Left ventricle myocardium inferior (tissue), 1 donor: ENCODE results near the gene BNIP2. TPM values are rescaled to one million over a fixed set of nuclear protein-coding genes. Genes with fewer than 3 reads are reported as not detected.
"Not testable (repeated sequence)": the region's sequence is repeated elsewhere in the genome, so short reads cannot be mapped to it uniquely, and the experiment has no call there.

Source experiments
- DNase-seq: peaks from one replicate; pipeline ENCODE4 v3.0.0-alpha.2; 2020
- H3K27ac ChIP-seq: fragments of 200-600 bp; replicated peaks from 2 replicates; pipeline ENCODE4 v1.8.0; 2021
- H3K27me3 ChIP-seq: fragments of 200-600 bp; 2 replicates; pipeline ENCODE4 v1.8.0; 2021; ENCODE audit warnings: low read depth
- H3K36me3 ChIP-seq: fragments of 200-600 bp; 2 replicates; pipeline ENCODE4 v1.8.0; 2021
- H3K4me1 ChIP-seq: fragments of 200-600 bp; 2 replicates; pipeline ENCODE4 v1.8.0; 2021
- H3K4me3 ChIP-seq: fragments of 200-600 bp; 2 replicates; pipeline ENCODE4 v1.8.0; 2021; ENCODE audit warnings: mild to moderate bottlenecking, moderate library complexity
- H3K9me3 ChIP-seq: fragments of 200-600 bp; replicated peaks from 2 replicates; pipeline ENCODE4 v1.8.0; 2021
- intact Hi-C: fragments of 100-400 bp; cut with micrococcal nuclease; formaldehyde crosslinking; loops from one replicate; pipeline ENCODE4 v1.11.0; 2022
- total RNA-seq: library from RNA; stranded (reverse); fragmentation: NEBNext Ultra II Directional; extraction: Animal tissue kit (Norgen Biotek cat#: 25700); gene quantifications from one replicate; pipeline ENCODE4 v1.2.1, GENCODE V29; 2021
- TF ChIP-seq, protein P1 (sequence below): fragments of 200-600 bp; IDR thresholded peaks from 2 replicates; pipeline ENCODE4 v1.8.0; 2021; ENCODE audit warnings: antibody characterized with exemption, mild to moderate bottlenecking, borderline replicate concordance
- donor health status: DM: no; HTN: yes; CAD: no; lungs with severe emphysema.

BNIP2 gene
- total RNA-seq, 1 donor from 2014 or later: 78.0 TPM

DNA sequence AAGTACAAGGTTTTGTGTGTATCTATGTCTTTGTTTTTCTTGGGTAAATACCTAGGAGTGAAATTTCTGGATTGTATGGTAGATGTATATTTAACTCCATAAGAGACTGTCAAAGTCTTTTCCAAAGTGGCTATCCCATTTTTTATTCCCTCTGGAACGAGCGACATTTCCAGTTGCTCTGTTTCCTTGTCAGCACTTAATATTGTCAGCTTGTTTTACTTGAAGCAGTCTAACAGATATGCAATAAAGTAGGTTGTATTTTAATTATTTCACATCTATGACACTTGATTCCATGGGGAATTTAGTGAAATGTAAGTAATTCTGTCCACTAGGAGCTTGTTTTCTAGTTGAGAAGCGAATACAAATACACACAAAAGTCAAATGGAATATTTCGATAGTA, 18.5 kb upstream of the BNIP2 start:
- intact Hi-C loops: no loop called here

DNA sequence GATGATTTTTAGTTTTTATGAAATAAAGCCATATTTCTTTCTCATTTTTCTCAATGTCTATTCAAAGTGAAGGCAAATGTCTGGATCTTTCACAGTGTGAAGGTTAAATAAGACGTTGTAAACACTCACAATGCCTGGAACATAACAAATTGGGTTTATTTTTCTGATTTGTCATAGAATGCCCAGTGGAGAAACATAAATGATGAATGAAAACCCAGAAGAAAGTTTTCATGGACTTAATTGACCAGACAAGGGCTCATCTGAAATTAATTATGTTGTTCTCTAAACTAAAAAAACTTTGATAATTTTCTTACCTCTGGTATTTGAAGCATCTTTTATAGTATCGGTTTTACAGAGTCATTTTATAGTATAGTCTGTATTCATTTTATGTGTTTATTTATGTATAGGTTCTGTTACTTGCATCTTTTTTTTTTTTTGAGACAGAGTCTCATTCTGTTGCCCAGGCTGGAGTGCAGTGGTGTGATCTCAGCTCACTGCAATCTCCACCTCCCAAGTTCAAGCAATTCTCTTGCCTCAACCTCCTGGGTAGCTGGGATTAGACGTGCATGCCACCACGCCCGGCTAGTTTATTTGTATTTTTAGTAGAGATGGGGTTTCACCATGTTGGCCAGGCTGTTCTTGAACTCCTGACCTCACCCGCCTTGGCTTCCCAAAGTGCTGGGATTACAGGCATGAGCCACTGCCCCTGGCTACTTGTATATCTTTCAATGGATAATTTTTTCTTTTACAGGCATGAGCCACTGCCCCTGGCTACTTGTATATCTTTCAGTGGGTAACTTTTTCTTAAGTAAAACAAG, 15.1 kb upstream of the BNIP2 start:
- DNase-seq: no peak
- Histone ChIP-seq H3K27me3 (peaks cover 13% of the 10 kb centered on the region), H3K4me1 (no peaks in the 10 kb centered on the region), H3K9me3 (peaks cover 13% of the 10 kb centered on the region), H3K27ac (no peak overlapping the region), H3K36me3 (no peaks in the 10 kb centered on the region), H3K4me3 (no peak overlapping the region)
- TF ChIP-seq, protein P1, sequence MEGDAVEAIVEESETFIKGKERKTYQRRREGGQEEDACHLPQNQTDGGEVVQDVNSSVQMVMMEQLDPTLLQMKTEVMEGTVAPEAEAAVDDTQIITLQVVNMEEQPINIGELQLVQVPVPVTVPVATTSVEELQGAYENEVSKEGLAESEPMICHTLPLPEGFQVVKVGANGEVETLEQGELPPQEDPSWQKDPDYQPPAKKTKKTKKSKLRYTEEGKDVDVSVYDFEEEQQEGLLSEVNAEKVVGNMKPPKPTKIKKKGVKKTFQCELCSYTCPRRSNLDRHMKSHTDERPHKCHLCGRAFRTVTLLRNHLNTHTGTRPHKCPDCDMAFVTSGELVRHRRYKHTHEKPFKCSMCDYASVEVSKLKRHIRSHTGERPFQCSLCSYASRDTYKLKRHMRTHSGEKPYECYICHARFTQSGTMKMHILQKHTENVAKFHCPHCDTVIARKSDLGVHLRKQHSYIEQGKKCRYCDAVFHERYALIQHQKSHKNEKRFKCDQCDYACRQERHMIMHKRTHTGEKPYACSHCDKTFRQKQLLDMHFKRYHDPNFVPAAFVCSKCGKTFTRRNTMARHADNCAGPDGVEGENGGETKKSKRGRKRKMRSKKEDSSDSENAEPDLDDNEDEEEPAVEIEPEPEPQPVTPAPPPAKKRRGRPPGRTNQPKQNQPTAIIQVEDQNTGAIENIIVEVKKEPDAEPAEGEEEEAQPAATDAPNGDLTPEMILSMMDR: no peak
- intact Hi-C loops: no loop called here

More for the DNA sequence above, 18.5 kb upstream of the BNIP2 start:
- TF ChIP-seq, protein P1: no peak
- Histone ChIP-seq H3K4me1 (no peaks in the 10 kb centered on the region), H3K27me3 (peaks cover 6% of the 10 kb centered on the region), H3K9me3 (peaks cover 13% of the 10 kb centered on the region), H3K27ac (no peak overlapping the region), H3K4me3 (no peak overlapping the region), H3K36me3 (no peaks in the 10 kb centered on the region)
- no peak for DNase-seq

DNA sequence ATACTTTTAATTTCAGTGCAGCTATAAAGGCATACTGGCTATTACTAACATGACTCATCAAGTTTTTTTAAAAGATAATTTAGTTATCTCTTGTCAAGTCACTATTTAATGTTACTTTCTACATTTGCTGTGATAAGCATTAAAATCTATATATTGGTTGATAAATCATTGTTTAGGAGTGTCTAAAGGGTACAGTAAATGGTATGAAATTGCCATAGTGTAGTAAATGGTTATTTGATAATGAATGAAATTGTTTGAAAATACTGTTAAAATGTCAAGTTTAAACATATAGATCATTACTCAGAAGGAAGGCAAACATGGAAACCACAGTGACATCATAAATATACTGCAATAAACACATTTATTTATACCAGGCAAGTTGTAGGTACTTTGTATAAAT, 13.2 kb upstream of the BNIP2 start:
- intact Hi-C loops: no loop called here

DNA sequence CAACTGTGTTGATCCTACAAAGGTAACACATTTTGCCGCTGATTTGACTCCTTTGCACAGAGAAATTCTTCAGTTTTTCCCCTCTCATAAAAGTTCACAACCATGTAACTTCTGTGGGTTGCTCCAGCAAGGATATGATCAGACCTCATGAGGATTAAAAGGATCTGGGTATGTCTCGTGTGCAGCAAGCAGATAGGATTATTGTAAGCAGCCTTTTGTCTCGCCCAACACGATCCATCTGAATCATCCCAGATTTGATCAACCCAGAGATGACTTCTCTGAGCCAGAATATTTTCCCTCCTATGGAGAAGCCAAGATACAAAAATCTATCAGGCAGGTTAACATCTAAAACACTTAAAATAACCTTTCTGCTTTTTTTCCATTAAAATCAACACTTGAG, 12.8 kb upstream of the BNIP2 start:
- TF ChIP-seq, protein P1: no peak
- no peak for DNase-seq
- peaks cover under 1% of the 10 kb centered on the region for H3K9me3 ChIP-seq
- no peaks in the 10 kb centered on the region for H3K4me1 ChIP-seq
- intact Hi-C loops: no loop called here
- H3K4me3 ChIP-seq: no peak overlapping the region
- no peak overlapping the region for H3K27ac ChIP-seq
- no peaks in the 10 kb centered on the region for H3K36me3 ChIP-seq
- peaks cover 13% of the 10 kb centered on the region for H3K27me3 ChIP-seq

More for the DNA sequence above, 13.2 kb upstream of the BNIP2 start:
- Histone ChIP-seq H3K27me3 (peaks cover 13% of the 10 kb centered on the region), H3K4me1 (no peaks in the 10 kb centered on the region), H3K27ac (no peak overlapping the region), H3K9me3 (peaks cover 5% of the 10 kb centered on the region), H3K4me3 (no peak overlapping the region), H3K36me3 (no peaks in the 10 kb centered on the region)
- no peak for DNase-seq
- TF ChIP-seq, protein P1: no peak

DNA sequence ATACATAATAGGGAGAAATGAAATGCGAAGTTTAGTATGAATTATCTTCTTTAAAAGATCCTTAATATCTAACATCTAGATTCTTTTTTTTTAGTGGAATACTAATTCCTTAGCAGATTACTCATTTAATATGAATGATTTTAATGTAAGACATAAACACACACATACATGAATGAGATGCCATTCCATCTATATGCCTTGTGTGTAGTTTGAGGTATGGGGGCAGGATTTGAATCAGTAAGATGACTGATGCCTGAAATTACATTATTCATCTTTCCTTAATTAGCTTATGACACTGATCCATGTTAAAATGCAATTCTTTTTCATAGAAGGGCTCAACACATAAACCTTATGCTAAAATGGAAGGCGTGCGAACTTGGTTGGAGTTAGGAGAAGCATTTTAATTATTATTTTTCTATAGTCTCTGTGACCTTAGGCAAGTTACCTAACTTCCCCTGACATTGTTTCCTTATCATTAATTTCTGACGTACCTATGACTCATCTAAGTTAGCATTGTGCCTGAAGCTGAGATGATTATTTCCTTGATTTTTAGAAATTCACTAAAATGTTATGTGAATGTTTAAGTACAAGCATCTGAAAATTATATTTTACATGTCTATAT, 10.8 kb upstream of the BNIP2 start:
- no peaks in the 10 kb centered on the region for H3K36me3 ChIP-seq
- no peak overlapping the region for H3K27ac ChIP-seq
- no peak for DNase-seq
- peaks cover 13% of the 10 kb centered on the region for H3K27me3 ChIP-seq
- H3K4me3 ChIP-seq: no peak overlapping the region
- intact Hi-C loops: no loop called here
- TF ChIP-seq, protein P1: no peak
- H3K9me3 ChIP-seq: no peaks in the 10 kb centered on the region
- no peaks in the 10 kb centered on the region for H3K4me1 ChIP-seq

DNA sequence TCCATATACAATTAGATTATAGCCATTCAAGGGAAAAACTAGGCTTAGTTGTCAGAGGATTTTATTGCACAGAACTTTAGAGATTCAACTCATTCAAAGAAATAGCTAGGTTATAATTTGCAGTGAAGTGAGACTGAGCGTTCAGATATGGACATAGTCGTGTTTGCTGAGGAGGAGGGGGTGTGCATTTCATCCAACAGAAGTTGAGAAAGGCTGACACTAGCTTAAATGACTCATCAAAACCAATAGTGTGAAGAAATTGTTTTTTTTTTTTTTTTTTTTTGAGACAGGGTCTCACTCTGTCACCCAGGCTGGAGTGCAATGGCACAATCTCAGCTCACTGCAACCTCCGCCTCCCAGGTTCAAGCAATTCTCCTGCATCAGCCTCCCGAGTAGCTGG, 8.9 kb upstream of the BNIP2 start:
- H3K27ac ChIP-seq, intact Hi-C loops, H3K36me3 ChIP-seq, DNase-seq, H3K9me3 ChIP-seq, H3K4me3 ChIP-seq, H3K4me1 ChIP-seq: not testable (repeated sequence)
- peaks cover 10% of the 10 kb centered on the region for H3K27me3 ChIP-seq
